Hepatocyte (in vitro differentiated cells): ENCODE measurements around the gene ASIC1.

Experiments
- CTCF ChIP-seq: fragments of 200-600 bp; sonication (generic); IDR thresholded peaks from 2 replicates; pipeline ENCODE4 v1.5.1; 2016; ENCODE audit warnings: antibody characterized with exemption, mild to moderate bottlenecking; ENCODE audit not compliant: poor library complexity
- EZH2 ChIP-seq: fragments of 200-600 bp; sonication (generic); IDR thresholded peaks from 2 replicates; pipeline ENCODE4 v1.6.1; 2016; ENCODE audit warnings: antibody characterized with exemption, mild to moderate bottlenecking, borderline replicate concordance

- no peak for TF ChIP-seq CTCF
- TF ChIP-seq EZH2 = no peak
Measured at GRCh38 chr12:50117057-50117622, 59.7 kb downstream of the ASIC1 start.
